AG20443 (cell line): Measurements from ENCODE around the gene TARM1.

Experiments used
- DNase-seq: peaks from one replicate; pipeline ENCODE4 v3.0.0; 2012; ENCODE audit warnings: low spot score, mixed read lengths

TARM1 gene

GRCh38 chr19:54030895-54031586, 50.1 kb downstream of the TARM1 start:
- DNase-seq = peak; percentile 37

GRCh38 chr19:54029930-54030490, 51.2 kb downstream of the TARM1 start:
- DNase-seq = peak; percentile 68

- no peak for DNase-seq
Measured at GRCh38 chr19:54029301-54029700, 51.9 kb downstream of the TARM1 start.

GRCh38 chr19:54026656-54027055, 54.5 kb downstream of the TARM1 start:
- DNase-seq = no peak

GRCh38 chr19:54024660-54025059, 56.5 kb downstream of the TARM1 start:
- no peak for DNase-seq

- DNase-seq = no peak
Measured at GRCh38 chr19:54023191-54023590, 58.0 kb downstream of the TARM1 start.

GRCh38 chr19:54021932-54022331, 59.2 kb downstream of the TARM1 start:
- no peak for DNase-seq

GRCh38 chr19:54021363-54021762, 59.8 kb downstream of the TARM1 start:
- no peak for DNase-seq
